Measurements from ENCODE around the gene CEP192. TPM values are rescaled to one million over a fixed set of nuclear protein-coding genes. Genes with fewer than 3 reads are reported as not detected.

The CEP192 gene
- total RNA-seq, 3 donors from 2014 or later (not counting 1 experiment from before 2014, with no cell fraction given): 41.3 to 47.9 (median 43.4) TPM

DNA sequence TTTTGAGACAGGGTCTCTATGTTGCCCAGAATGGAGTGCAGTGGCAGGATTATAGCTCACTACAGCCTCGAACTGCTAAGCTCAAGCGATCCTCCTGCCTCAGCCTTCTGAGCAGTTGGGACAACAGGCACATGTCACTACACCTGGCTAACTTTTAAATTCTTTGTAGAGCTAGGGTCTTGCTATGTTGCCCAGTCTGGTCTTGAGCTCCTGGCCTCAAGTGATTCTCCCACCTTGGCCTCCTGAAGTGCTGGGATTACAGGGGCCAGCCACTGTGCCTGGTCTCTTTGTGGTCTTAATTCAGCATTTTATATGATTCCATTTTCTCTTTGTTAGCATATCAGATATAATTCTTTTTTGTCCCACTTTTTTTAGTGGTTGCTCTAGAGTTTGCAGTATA is 34.1 kb downstream of the CEP192 start:
- no peaks in the 10 kb centered on the region for H3K9me3 ChIP-seq (ENCODE audit: control insufficient read depth, insufficient read depth, low read length)
- Mint-ChIP-seq H3K9me3 (no peaks in the 10 kb centered on the region), H3K4me3 (no peak overlapping the region), H3K36me3 (peaks cover 27% of the 10 kb centered on the region), H3K27ac (no peak overlapping the region), H3K27me3 (ENCODE audit: low read depth in 2 of 2) (no peaks in the 10 kb centered on the region), H3K4me1 (peaks cover 11 to 18% of the 10 kb centered on the region in 2 donors)
- no peak for ATAC-seq
- TF ChIP-seq, protein P1, sequence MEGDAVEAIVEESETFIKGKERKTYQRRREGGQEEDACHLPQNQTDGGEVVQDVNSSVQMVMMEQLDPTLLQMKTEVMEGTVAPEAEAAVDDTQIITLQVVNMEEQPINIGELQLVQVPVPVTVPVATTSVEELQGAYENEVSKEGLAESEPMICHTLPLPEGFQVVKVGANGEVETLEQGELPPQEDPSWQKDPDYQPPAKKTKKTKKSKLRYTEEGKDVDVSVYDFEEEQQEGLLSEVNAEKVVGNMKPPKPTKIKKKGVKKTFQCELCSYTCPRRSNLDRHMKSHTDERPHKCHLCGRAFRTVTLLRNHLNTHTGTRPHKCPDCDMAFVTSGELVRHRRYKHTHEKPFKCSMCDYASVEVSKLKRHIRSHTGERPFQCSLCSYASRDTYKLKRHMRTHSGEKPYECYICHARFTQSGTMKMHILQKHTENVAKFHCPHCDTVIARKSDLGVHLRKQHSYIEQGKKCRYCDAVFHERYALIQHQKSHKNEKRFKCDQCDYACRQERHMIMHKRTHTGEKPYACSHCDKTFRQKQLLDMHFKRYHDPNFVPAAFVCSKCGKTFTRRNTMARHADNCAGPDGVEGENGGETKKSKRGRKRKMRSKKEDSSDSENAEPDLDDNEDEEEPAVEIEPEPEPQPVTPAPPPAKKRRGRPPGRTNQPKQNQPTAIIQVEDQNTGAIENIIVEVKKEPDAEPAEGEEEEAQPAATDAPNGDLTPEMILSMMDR (IDR thresholded peaks at IDR 0.05): no peak
- 99% methylated on average over 2 of the region's 2 CpGs for WGBS (ENCODE audit: insufficient coverage)
- peaks cover 66% of the 10 kb centered on the region for H3K36me3 ChIP-seq (ENCODE audit: control insufficient read depth, insufficient read depth, low read length)
- no peaks in the 10 kb centered on the region for H3K27me3 ChIP-seq (ENCODE audit: control insufficient read depth, insufficient read depth, low read length)
- intact Hi-C loops (cut with micrococcal nuclease): no loop called here
- no peak overlapping the region for H3K27ac ChIP-seq (ENCODE audit: low read length)
- H3K4me1 ChIP-seq (ENCODE audit: control insufficient read depth, insufficient read depth, low read length): no peaks in the 10 kb centered on the region
- no peak for DNase-seq
- H3K4me3 ChIP-seq (ENCODE audit: low read length): no peak overlapping the region

DNA sequence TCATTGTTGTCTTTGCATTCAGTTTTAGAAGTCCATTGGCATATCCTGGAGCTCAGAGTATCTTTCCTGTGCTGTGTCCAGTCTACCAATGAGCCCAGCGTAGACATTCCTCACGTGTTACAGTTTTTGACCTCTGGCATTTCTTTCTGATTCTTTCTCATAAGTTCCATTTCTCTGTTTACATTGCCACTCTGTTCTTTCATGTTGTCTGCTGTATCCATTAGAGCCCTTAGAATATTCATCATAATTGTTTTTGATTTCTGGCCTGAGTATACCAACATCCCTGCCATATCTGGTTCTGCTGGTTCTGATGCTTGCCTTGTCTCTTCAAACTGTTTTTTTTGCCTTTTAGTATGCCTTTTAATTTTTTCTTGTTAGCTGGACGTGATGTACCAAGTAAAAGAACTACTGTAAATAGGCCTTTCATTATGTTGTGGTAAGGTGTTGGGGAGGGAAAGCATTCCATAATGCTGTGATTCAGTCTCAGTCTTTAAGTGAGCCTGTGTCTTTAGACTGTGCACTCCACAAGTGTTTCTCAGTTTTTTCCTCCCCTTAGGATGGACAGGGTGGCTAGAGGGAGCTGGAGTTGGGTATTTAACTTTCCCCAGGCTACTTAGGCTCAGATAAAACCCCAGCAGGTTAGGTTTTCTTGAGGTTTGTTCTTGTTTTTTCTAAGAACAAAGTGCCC is 35.6 kb downstream of the CEP192 start:
- no peak for ATAC-seq
- no peak overlapping the region for H3K4me3 ChIP-seq (ENCODE audit: low read length)
- TF ChIP-seq, protein P1 (IDR thresholded peaks at IDR 0.05): no peak
- DNase-seq: no peak
- no peak overlapping the region for H3K27ac ChIP-seq (ENCODE audit: low read length)
- Mint-ChIP-seq H3K27ac (no peak overlapping the region), H3K36me3 (peaks cover 37% of the 10 kb centered on the region), H3K4me1 (peaks cover 16 to 20% of the 10 kb centered on the region in 2 donors), H3K9me3 (no peaks in the 10 kb centered on the region), H3K27me3 (ENCODE audit: low read depth in 2 of 2) (peaks cover 0 to 6% of the 10 kb centered on the region in 2 donors), H3K4me3 (no peak overlapping the region)
- intact Hi-C loops (cut with micrococcal nuclease): no loop called here
- H3K4me1 ChIP-seq (ENCODE audit: control insufficient read depth, insufficient read depth, low read length): peaks cover under 1% of the 10 kb centered on the region
- H3K27me3 ChIP-seq (ENCODE audit: control insufficient read depth, insufficient read depth, low read length): no peaks in the 10 kb centered on the region
- peaks cover 71% of the 10 kb centered on the region for H3K36me3 ChIP-seq (ENCODE audit: control insufficient read depth, insufficient read depth, low read length)
- WGBS (ENCODE audit: insufficient coverage): 96% methylated on average over 3 of the region's 3 CpGs
- no peaks in the 10 kb centered on the region for H3K9me3 ChIP-seq (ENCODE audit: control insufficient read depth, insufficient read depth, low read length)

DNA sequence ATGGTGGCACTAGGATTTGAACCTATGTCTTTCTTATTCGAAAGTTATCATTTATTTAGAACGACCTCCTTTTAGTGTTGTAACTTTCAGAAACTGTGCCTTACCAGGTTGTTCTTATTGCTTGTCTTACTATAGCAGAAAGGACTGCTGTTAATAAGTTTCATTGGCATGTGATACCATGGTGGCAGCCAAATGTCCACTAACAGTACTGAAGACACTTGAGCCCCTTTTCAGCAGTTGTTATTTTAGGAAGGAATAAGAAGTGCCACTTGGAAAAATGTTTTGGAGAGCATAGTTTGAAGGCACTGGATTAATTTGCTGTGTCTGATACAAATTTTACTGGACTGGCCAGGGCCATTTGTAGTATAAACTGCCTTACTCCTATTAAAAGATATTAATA is 37.7 kb downstream of the CEP192 start:
- H3K27ac Mint-ChIP-seq: no peak overlapping the region
- TF ChIP-seq, protein P1 (IDR thresholded peaks at IDR 0.05): no peak
- H3K9me3 Mint-ChIP-seq: no peaks in the 10 kb centered on the region
- DNase-seq: no peak
- Histone ChIP-seq H3K27ac (ENCODE audit: low read length) (no peak overlapping the region), H3K4me1 (ENCODE audit: control insufficient read depth, insufficient read depth, low read length) (peaks cover 6% of the 10 kb centered on the region), H3K9me3 (ENCODE audit: control insufficient read depth, insufficient read depth, low read length) (no peaks in the 10 kb centered on the region), H3K4me3 (ENCODE audit: low read length) (no peak overlapping the region), H3K27me3 (ENCODE audit: control insufficient read depth, insufficient read depth, low read length) (no peaks in the 10 kb centered on the region), H3K36me3 (ENCODE audit: control insufficient read depth, insufficient read depth, low read length) (peaks cover 66% of the 10 kb centered on the region)
- intact Hi-C loops (cut with micrococcal nuclease): no loop called here
- peaks cover 45% of the 10 kb centered on the region for H3K36me3 Mint-ChIP-seq
- H3K27me3 Mint-ChIP-seq (ENCODE audit: low read depth in 2 of 2): peaks cover 0 to 6% of the 10 kb centered on the region in 2 donors
- no peak for ATAC-seq
- peaks cover 22 to 35% of the 10 kb centered on the region in 2 donors for H3K4me1 Mint-ChIP-seq
- no peak overlapping the region for H3K4me3 Mint-ChIP-seq
- 96% methylated on average over 2 of the region's 2 CpGs for WGBS (ENCODE audit: insufficient coverage)

DNA sequence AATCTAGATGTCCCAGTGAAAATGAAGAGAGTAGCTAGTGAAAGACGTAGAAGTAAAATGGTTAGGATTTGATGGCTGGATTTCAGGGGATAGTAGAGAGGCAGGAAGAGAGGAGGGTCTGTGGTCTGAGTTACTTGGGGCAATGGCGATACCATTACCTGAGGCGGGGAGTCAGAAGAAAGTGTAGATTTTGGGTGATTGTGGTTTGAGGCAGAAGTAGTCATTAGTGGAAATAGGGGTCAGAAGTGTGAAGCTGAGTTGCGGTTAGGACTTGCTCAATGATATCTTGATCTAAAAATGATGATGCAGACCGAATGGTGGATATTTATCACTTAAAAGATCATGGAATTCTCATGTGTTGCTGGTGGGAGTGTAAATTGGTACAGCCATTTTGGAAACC is 41.0 kb downstream of the CEP192 start:
- peaks cover 12 to 24% of the 10 kb centered on the region in 2 donors for H3K4me1 Mint-ChIP-seq
- 37% methylated on average over 5 of the region's 5 CpGs for WGBS (ENCODE audit: insufficient coverage)
- peak overlapping the region; percentile 29 for H3K4me3 Mint-ChIP-seq
- H3K36me3 ChIP-seq (ENCODE audit: control insufficient read depth, insufficient read depth, low read length): peaks cover 43% of the 10 kb centered on the region
- H3K9me3 ChIP-seq (ENCODE audit: control insufficient read depth, insufficient read depth, low read length): no peaks in the 10 kb centered on the region
- H3K36me3 Mint-ChIP-seq: peaks cover 29% of the 10 kb centered on the region
- no peak overlapping the region for H3K4me3 ChIP-seq (ENCODE audit: low read length)
- DNase-seq (peak in 1 of 2 donors; percentile 7), ATAC-seq (peak; percentile 48 to 89 (median 52))
- peaks cover 6% of the 10 kb centered on the region for H3K4me1 ChIP-seq (ENCODE audit: control insufficient read depth, insufficient read depth, low read length)
- no peak overlapping the region for H3K27ac ChIP-seq (ENCODE audit: low read length)
- no peaks in the 10 kb centered on the region for H3K27me3 ChIP-seq (ENCODE audit: control insufficient read depth, insufficient read depth, low read length)
- TF ChIP-seq, protein P1 (IDR thresholded peaks at IDR 0.05): no peak
- intact Hi-C loops (cut with micrococcal nuclease): no loop called here
- H3K9me3 Mint-ChIP-seq: no peaks in the 10 kb centered on the region
- H3K27ac Mint-ChIP-seq: no peak overlapping the region
- peaks cover 0 to 6% of the 10 kb centered on the region in 2 donors for H3K27me3 Mint-ChIP-seq (ENCODE audit: low read depth in 2 of 2)
